IPS DF 6.9 (cell line): ENCODE results near the gene OR7A10.

Source experiments
- DNase-seq: peaks from one replicate; pipeline ENCODE4 v3.0.0-alpha.2; 2013; ENCODE audit warnings: low read depth, low spot score
- H3K27ac ChIP-seq: one replicate; pipeline ENCODE4 v1.5.1; 2013; ENCODE audit warnings: low read length, control low read depth
- H3K27me3 ChIP-seq: 2 replicates; pipeline ENCODE4 v1.6.1; 2013; ENCODE audit warnings: mild to moderate bottlenecking, low read length; ENCODE audit not compliant: control insufficient read depth, insufficient read depth
- H3K36me3 ChIP-seq: 2 replicates; pipeline ENCODE4 v1.6.1; 2013; ENCODE audit warnings: low read length; ENCODE audit not compliant: control insufficient read depth, insufficient read depth
- H3K4me1 ChIP-seq: 2 replicates; pipeline ENCODE4 v1.6.1; 2013; ENCODE audit warnings: low read length; ENCODE audit not compliant: control insufficient read depth, insufficient read depth
- H3K4me3 ChIP-seq: 2 replicates; pipeline ENCODE4 v1.5.1; 2013; ENCODE audit warnings: mild to moderate bottlenecking, low read length
- H3K9me3 ChIP-seq: 2 replicates; pipeline ENCODE4 v1.6.1; 2013; ENCODE audit warnings: low read length, inconsistent platforms; ENCODE audit not compliant: control insufficient read depth, insufficient read depth
- WGBS: extraction: QIAGEN DNeasy Blood & Tissue Kit; methylation state at CpG from one replicate; pipeline ENCODE4 v1.1.7; 2013; ENCODE audit warnings: mixed read lengths, missing lambda C conversion rate; ENCODE audit not compliant: insufficient read length, insufficient coverage; 5-methylcytosine and 5-hydroxymethylcytosine counted together

Gene OR7A10

GRCh38 chr19:14848822-14849221 is at the start of gene OR7A10:
TSS of gene OR7A10 (minus strand) at chr19:14848922. CDS start at chr19:14841877, 7,045 bp downstream.
- H3K4me1 ChIP-seq = no peaks in the 10 kb centered on the region
- DNase-seq = no peak
- no peaks in the 10 kb centered on the region for H3K9me3 ChIP-seq
- WGBS = no CpG with 5 or more reads among the region's 5 CpGs
- no peak within 1 kb of the TSS for H3K27ac ChIP-seq
- no peaks in the 10 kb centered on the region for H3K27me3 ChIP-seq
- no peaks in the 10 kb centered on the region for H3K36me3 ChIP-seq
- H3K4me3 ChIP-seq = no peak within 1 kb of the TSS

- Histone ChIP-seq H3K9me3 (no peaks in the 10 kb centered on the region), H3K27ac (no peak overlapping the region), H3K27me3 (no peaks in the 10 kb centered on the region), H3K36me3 (no peaks in the 10 kb centered on the region), H3K4me1 (no peaks in the 10 kb centered on the region), H3K4me3 (no peak overlapping the region)
- DNase-seq = no peak
- no CpG with 5 or more reads among the region's 10 CpGs for WGBS
These were observed 42.1 kb upstream of the OR7A10 start for GRCh38 chr19:14890643-14891379.

GRCh38 chr19:14889994-14890642 is 41.4 kb upstream of the OR7A10 start:
- H3K4me1 ChIP-seq = no peaks in the 10 kb centered on the region
- H3K4me3 ChIP-seq = no peak overlapping the region
- no peak overlapping the region for H3K27ac ChIP-seq
- WGBS = no CpG with 5 or more reads among the region's 3 CpGs
- H3K9me3 ChIP-seq = no peaks in the 10 kb centered on the region
- H3K36me3 ChIP-seq = no peaks in the 10 kb centered on the region
- H3K27me3 ChIP-seq = no peaks in the 10 kb centered on the region
- DNase-seq = no peak

- no peaks in the 10 kb centered on the region for H3K4me1 ChIP-seq
- no peak within 1 kb of the TSS for H3K27ac ChIP-seq
- H3K36me3 ChIP-seq = no peaks in the 10 kb centered on the region
- DNase-seq = no peak
- no peak within 1 kb of the TSS for H3K4me3 ChIP-seq
- H3K27me3 ChIP-seq = no peaks in the 10 kb centered on the region
- WGBS = no CpG with 5 or more reads among the region's 4 CpGs
- H3K9me3 ChIP-seq = no peaks in the 10 kb centered on the region
These were observed 37.3 kb upstream of the OR7A10 start, which contains the start of gene OR7A17 for GRCh38 chr19:14886032-14886431. TSS of gene OR7A17 (minus strand) at chr19:14886132. CDS start at chr19:14881355, 4,777 bp downstream.

- peaks cover 2% of the 10 kb centered on the region; the same call in 1 of the 2 replicates for H3K9me3 ChIP-seq
- no peaks in the 10 kb centered on the region for H3K4me1 ChIP-seq
- no peak overlapping the region for H3K27ac ChIP-seq
- no peaks in the 10 kb centered on the region for H3K27me3 ChIP-seq
- H3K4me3 ChIP-seq = no peak overlapping the region
- no CpG with 5 or more reads among the region's 4 CpGs for WGBS
- no peak for DNase-seq
- H3K36me3 ChIP-seq = no peaks in the 10 kb centered on the region
These were observed 23.0 kb upstream of the OR7A10 start for GRCh38 chr19:14871619-14872230.

GRCh38 chr19:14868497-14868896 is 19.8 kb upstream of the OR7A10 start:
- Histone ChIP-seq H3K36me3 (no peaks in the 10 kb centered on the region), H3K4me1 (no peaks in the 10 kb centered on the region), H3K9me3 (peaks cover 2% of the 10 kb centered on the region; the same call in 1 of the 2 replicates), H3K4me3 (no peak overlapping the region), H3K27ac (no peak overlapping the region), H3K27me3 (no peaks in the 10 kb centered on the region)
- no peak for DNase-seq
- WGBS = no CpG with 5 or more reads among the region's 5 CpGs

- H3K36me3 ChIP-seq = no peaks in the 10 kb centered on the region
- H3K27me3 ChIP-seq = no peaks in the 10 kb centered on the region
- no CpG with 5 or more reads among the region's 6 CpGs for WGBS
- H3K4me3 ChIP-seq = no peak overlapping the region
- H3K9me3 ChIP-seq = no peaks in the 10 kb centered on the region
- no peak overlapping the region for H3K27ac ChIP-seq
- no peak for DNase-seq
- H3K4me1 ChIP-seq = no peaks in the 10 kb centered on the region
These were observed 5.1 kb downstream of the OR7A10 start for GRCh38 chr19:14843578-14843977.

- H3K36me3 ChIP-seq = no peaks in the 10 kb centered on the region
- H3K4me1 ChIP-seq = no peaks in the 10 kb centered on the region
- H3K27me3 ChIP-seq = no peaks in the 10 kb centered on the region
- no peak overlapping the region for H3K4me3 ChIP-seq
- H3K27ac ChIP-seq = no peak overlapping the region
- no CpG with 5 or more reads among the region's 2 CpGs for WGBS
- no peaks in the 10 kb centered on the region for H3K9me3 ChIP-seq
- no peak for DNase-seq
These were observed 5.6 kb downstream of the OR7A10 start for GRCh38 chr19:14843169-14843568.

GRCh38 chr19:14840206-14840605 is 8.5 kb downstream of the OR7A10 start:
- Histone ChIP-seq H3K27ac (no peak overlapping the region), H3K36me3 (no peaks in the 10 kb centered on the region), H3K9me3 (no peaks in the 10 kb centered on the region), H3K27me3 (no peaks in the 10 kb centered on the region), H3K4me3 (no peak overlapping the region), H3K4me1 (no peaks in the 10 kb centered on the region)
- no CpG with 5 or more reads among the region's 1 CpG for WGBS
- no peak for DNase-seq

GRCh38 chr19:14837391-14837790 is 11.3 kb downstream of the OR7A10 start:
- Histone ChIP-seq H3K4me1 (no peaks in the 10 kb centered on the region), H3K27ac (no peak overlapping the region), H3K36me3 (no peaks in the 10 kb centered on the region), H3K9me3 (no peaks in the 10 kb centered on the region), H3K4me3 (no peak overlapping the region), H3K27me3 (no peaks in the 10 kb centered on the region)
- no CpG with 5 or more reads among the region's 4 CpGs for WGBS
- no peak for DNase-seq
